Calu3 (cell line): Measurements from ENCODE around the gene SPAG16. TPM values are rescaled to one million over a fixed set of nuclear protein-coding genes. Genes with fewer than 3 reads are reported as not detected.

Experiments used
- BruUV-seq: library from RNA; stranded (reverse); fragments of 400-500 nt; replicated peaks from 2 replicates; lab custom pipeline; 2021; lab: Mats Ljungman, UMichigan
- CTCF ChIA-PET: fragments of 300-600 bp; sonication (Branson Sonifier 250); formaldehyde crosslinking; loops from one replicate; lab custom pipeline; 2022; ENCODE audit warnings: antibody characterized with exemption; lab: Charles Lee
- DNase-seq: peaks from one replicate; pipeline ENCODE4 v3.0.0; 2022
- H3K27ac Mint-ChIP-seq: one replicate; pipeline ENCODE4 v1.8.0; 2022; ENCODE audit warnings: mixed read lengths; ENCODE audit not compliant: unreplicated experiment
- H3K27me3 Mint-ChIP-seq: one replicate; pipeline ENCODE4 v1.8.0; 2022; ENCODE audit warnings: mixed read lengths; ENCODE audit not compliant: unreplicated experiment
- H3K36me3 Mint-ChIP-seq: one replicate; pipeline ENCODE4 v1.8.0; 2022; ENCODE audit warnings: mild to moderate bottlenecking, moderate library complexity, mixed read lengths; ENCODE audit not compliant: insufficient read depth, unreplicated experiment
- H3K4me1 Mint-ChIP-seq: one replicate; pipeline ENCODE4 v1.8.0; 2022; ENCODE audit warnings: mild to moderate bottlenecking, low read depth, mixed read lengths; ENCODE audit not compliant: unreplicated experiment
- H3K4me3 Mint-ChIP-seq: one replicate; pipeline ENCODE4 v1.8.0; 2022; ENCODE audit warnings: mild to moderate bottlenecking, low read depth, moderate library complexity, mixed read lengths; ENCODE audit not compliant: unreplicated experiment
- H3K9me3 Mint-ChIP-seq: one replicate; pipeline ENCODE4 v1.8.0; 2022; ENCODE audit warnings: low read depth, mixed read lengths; ENCODE audit not compliant: unreplicated experiment
- intact Hi-C: fragments of 100-400 bp; cut with micrococcal nuclease; formaldehyde crosslinking; loops from one replicate; pipeline ENCODE4 v1.10.0; 2022; ENCODE audit not compliant: unreplicated experiment
- total RNA-seq: library from RNA; stranded (reverse); gene quantifications from 2 replicates; pipeline ENCODE4 v1.2.3, GENCODE V29; 2022
- TF ChIP-seq, protein P1 (sequence below): fragments of 200-600 bp; IDR thresholded peaks from one replicate; pipeline ENCODE4 v1.8.0; 2022; ENCODE audit warnings: antibody characterized with exemption; ENCODE audit not compliant: unreplicated experiment

SPAG16 gene
- total RNA-seq, 1 experiment from 2014 or later = 30.2 TPM

- no peaks in the 10 kb centered on the region for H3K27me3 Mint-ChIP-seq
- H3K9me3 Mint-ChIP-seq = no peaks in the 10 kb centered on the region
- no peak overlapping the region for H3K27ac Mint-ChIP-seq
- CTCF ChIA-PET = interaction anchor here (0.6 kb wide), 1 partner anchor 1013 kb away, joined by 3 read pairs; no protein-coding TSS in a partner anchor
- no peaks in the 10 kb centered on the region for H3K36me3 Mint-ChIP-seq
- no TSS peak for BruUV-seq
- no peaks in the 10 kb centered on the region for H3K4me1 Mint-ChIP-seq
- intact Hi-C loops = loop anchor here (10.0 kb wide), 3 partner anchors 226 to 1746 kb away; no protein-coding TSS in a partner anchor
- TF ChIP-seq, protein P1, sequence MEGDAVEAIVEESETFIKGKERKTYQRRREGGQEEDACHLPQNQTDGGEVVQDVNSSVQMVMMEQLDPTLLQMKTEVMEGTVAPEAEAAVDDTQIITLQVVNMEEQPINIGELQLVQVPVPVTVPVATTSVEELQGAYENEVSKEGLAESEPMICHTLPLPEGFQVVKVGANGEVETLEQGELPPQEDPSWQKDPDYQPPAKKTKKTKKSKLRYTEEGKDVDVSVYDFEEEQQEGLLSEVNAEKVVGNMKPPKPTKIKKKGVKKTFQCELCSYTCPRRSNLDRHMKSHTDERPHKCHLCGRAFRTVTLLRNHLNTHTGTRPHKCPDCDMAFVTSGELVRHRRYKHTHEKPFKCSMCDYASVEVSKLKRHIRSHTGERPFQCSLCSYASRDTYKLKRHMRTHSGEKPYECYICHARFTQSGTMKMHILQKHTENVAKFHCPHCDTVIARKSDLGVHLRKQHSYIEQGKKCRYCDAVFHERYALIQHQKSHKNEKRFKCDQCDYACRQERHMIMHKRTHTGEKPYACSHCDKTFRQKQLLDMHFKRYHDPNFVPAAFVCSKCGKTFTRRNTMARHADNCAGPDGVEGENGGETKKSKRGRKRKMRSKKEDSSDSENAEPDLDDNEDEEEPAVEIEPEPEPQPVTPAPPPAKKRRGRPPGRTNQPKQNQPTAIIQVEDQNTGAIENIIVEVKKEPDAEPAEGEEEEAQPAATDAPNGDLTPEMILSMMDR = no peak
- no peak for DNase-seq
- no peak overlapping the region for H3K4me3 Mint-ChIP-seq
These were observed 25.0 kb upstream of the SPAG16 start for GRCh38 chr2:213259266-213259665.

DNA sequence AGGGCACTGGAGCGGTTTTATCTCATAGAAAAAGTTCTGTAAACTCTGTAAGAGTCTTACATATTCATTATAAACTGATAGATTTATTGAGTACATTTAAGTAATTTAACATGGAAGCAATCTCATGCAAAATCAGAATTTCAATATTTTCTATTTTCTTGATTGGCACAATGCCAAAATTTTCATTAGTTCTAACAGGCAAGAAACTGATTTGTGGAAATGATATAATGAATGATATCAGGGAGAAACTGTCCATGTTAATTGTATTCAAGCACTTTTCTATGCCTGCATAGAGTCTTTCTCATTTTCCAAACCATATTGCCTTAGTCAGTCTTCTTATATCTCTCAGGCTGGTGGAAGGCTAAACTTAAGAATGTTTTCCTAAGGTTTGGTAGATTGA lies 23.0 kb upstream of the SPAG16 start:
- H3K27me3 Mint-ChIP-seq = no peaks in the 10 kb centered on the region
- CTCF ChIA-PET = no interaction called here
- BruUV-seq = no TSS peak
- H3K36me3 Mint-ChIP-seq = no peaks in the 10 kb centered on the region
- H3K4me3 Mint-ChIP-seq = no peak overlapping the region
- no peaks in the 10 kb centered on the region for H3K4me1 Mint-ChIP-seq
- no peak overlapping the region for H3K27ac Mint-ChIP-seq
- TF ChIP-seq, protein P1 = no peak
- intact Hi-C loops = no loop called here
- H3K9me3 Mint-ChIP-seq = no peaks in the 10 kb centered on the region
- DNase-seq = no peak

GRCh38 chr2:213261715-213262114 lies 22.5 kb upstream of the SPAG16 start:
- Mint-ChIP-seq H3K27me3 (no peaks in the 10 kb centered on the region), H3K27ac (no peak overlapping the region), H3K4me1 (no peaks in the 10 kb centered on the region), H3K36me3 (no peaks in the 10 kb centered on the region), H3K9me3 (no peaks in the 10 kb centered on the region), H3K4me3 (no peak overlapping the region)
- intact Hi-C loops = no loop called here
- TF ChIP-seq, protein P1 = no peak
- no TSS peak for BruUV-seq
- CTCF ChIA-PET = no interaction called here
- no peak for DNase-seq

DNA sequence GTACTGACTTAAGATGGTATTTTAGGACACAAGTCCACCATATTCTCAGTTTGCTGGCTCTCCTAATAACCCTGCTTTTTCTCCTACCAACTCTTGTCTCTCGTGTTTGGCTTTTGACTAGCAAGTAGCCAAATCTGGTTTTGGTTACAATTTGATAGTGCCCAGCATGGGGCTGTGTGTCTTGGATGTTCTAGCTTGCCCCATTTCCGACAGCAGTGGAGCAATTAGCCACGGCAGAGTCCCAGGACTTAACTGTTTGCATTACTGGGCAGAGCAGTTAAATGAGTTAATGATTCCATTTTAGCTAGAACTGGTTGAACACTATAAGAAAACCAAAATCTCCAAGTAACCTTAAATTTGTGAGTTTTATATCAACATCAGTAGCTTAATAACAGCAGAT lies 18.6 kb upstream of the SPAG16 start:
- CTCF ChIA-PET = no interaction called here
- Mint-ChIP-seq H3K4me1 (no peaks in the 10 kb centered on the region), H3K9me3 (no peaks in the 10 kb centered on the region), H3K4me3 (no peak overlapping the region), H3K27ac (no peak overlapping the region), H3K36me3 (no peaks in the 10 kb centered on the region), H3K27me3 (no peaks in the 10 kb centered on the region)
- intact Hi-C loops = no loop called here
- no peak for DNase-seq
- BruUV-seq = no TSS peak
- TF ChIP-seq, protein P1 = no peak
